K562 (cell line): Measurements from ENCODE around the gene TEX48. TPM values are rescaled to one million over a fixed set of nuclear protein-coding genes. Genes with fewer than 3 reads are reported as not detected.
A peak's percentile ranks its signal among the peaks of the same experiment; 100 is the strongest.

Source experiments
- CBX3 ChIP-seq, 2 experiments: IDR thresholded peaks; 1 replicate in 1 of 2; 2 replicates in 1 of 2; pipeline ENCODE4 v1.6.1; 2012; ENCODE audit warnings: inconsistent platforms in 2 of 2, low read length in 2 of 2, borderline replicate concordance in 1 of 2, control low read depth in 1 of 2
- CEBPG ChIP-seq, 3 experiments: fragments of 200-800 bp in 1 of 3; sonication (Bioruptor generic) in 1 of 3; sonication (generic) in 1 of 3; formaldehyde crosslinking in 1 of 3; IDR thresholded peaks in 2 of 3; conservative IDR thresholded peaks in 1 of 3; 2 replicates each; pipeline versions ENCODE4 v1.6.1 to v1.8.0; 2016 to 2022; ENCODE audit warnings: missing compliant biosample characterization in 2 of 3, missing genetic modification characterization in 2 of 3, mild to moderate bottlenecking in 1 of 3, missing genetic modification reagents in 1 of 3
- ELF2 ChIP-seq: fragments of 250-450 bp; sonication (Bioruptor Pico); IDR thresholded peaks from 2 replicates; pipeline ENCODE4 v1.5.0; 2021; ENCODE audit warnings: mild to moderate bottlenecking
- EP300 ChIP-seq: IDR thresholded peaks from 2 replicates; pipeline ENCODE4 v1.6.1; 2012; ENCODE audit warnings: low read length, improper control_type of control experiment
- EWSR1 ChIP-seq: fragments of 450-650 bp; IDR thresholded peaks from 2 replicates; pipeline ENCODE4 v1.6.1; 2018; ENCODE audit warnings: borderline replicate concordance, mild to moderate bottlenecking, low read depth, moderate library complexity; ENCODE audit not compliant: partially characterized antibody
- FOXM1 ChIP-seq, 2 experiments: fragments of 450-650 bp in 1 of 2; sonication (generic) in 1 of 2; formaldehyde crosslinking in 1 of 2; IDR thresholded peaks; 2 replicates each; pipeline versions ENCODE4 v1.6.1 to v1.9.0; 2017 to 2022; ENCODE audit warnings: low read depth in 2 of 2, mild to moderate bottlenecking in 2 of 2, missing genetic modification reagents in 1 of 2, moderate library complexity in 1 of 2
- HCFC1 ChIP-seq: IDR thresholded peaks from 2 replicates; pipeline ENCODE4 v1.6.1; 2012; ENCODE audit warnings: low read depth, low read length, improper control_type of control experiment
- HDAC1 ChIP-seq, 2 experiments: fragments of 450-650 bp; IDR thresholded peaks; 2 replicates each; pipeline ENCODE4 v1.6.1; 2016 to 2017; ENCODE audit warnings: inconsistent platforms in 1 of 2, mild to moderate bottlenecking in 1 of 2, moderate library complexity in 1 of 2
- HDAC3 ChIP-seq: fragments of 450-650 bp; IDR thresholded peaks from 2 replicates; pipeline ENCODE4 v1.6.1; 2018; ENCODE audit warnings: borderline replicate concordance, mild to moderate bottlenecking, moderate library complexity; ENCODE audit not compliant: partially characterized antibody
- MYBL2 ChIP-seq, 2 experiments: fragments of 450-650 bp in 1 of 2; sonication (generic) in 1 of 2; formaldehyde crosslinking in 1 of 2; IDR thresholded peaks; 2 replicates each; pipeline versions ENCODE4 v1.6.1 to v1.8.1; 2017 to 2022; ENCODE audit warnings: borderline replicate concordance in 1 of 2, inconsistent platforms in 1 of 2, low read depth in 1 of 2, mild to moderate bottlenecking in 1 of 2, missing genetic modification reagents in 1 of 2, moderate library complexity in 1 of 2
- NFE2 ChIP-seq: IDR thresholded peaks from 2 replicates; pipeline ENCODE4 v1.6.1; 2014; ENCODE audit warnings: antibody characterized with exemption, low read depth
- PURB ChIP-seq: sonication (generic); formaldehyde crosslinking; IDR thresholded peaks from 2 replicates; pipeline ENCODE4 v1.9.0; 2021; ENCODE audit warnings: low read depth, mild to moderate bottlenecking, missing genetic modification reagents
- RAD21 ChIP-seq, 2 experiments: fragments of 250-450 bp in 1 of 2; fragments of 450-650 bp in 1 of 2; sonication (Bioruptor Pico) in 1 of 2; formaldehyde crosslinking in 1 of 2; IDR thresholded peaks in 1 of 2; conservative IDR thresholded peaks in 1 of 2; 2 replicates each; pipeline versions ENCODE4 v1.4.0 to v1.8.0; 2020 to 2022; ENCODE audit warnings: mild to moderate bottlenecking in 2 of 2, moderate library complexity in 1 of 2
- SLC30A9 ChIP-seq: fragments of 250-450 bp; sonication (Bioruptor Pico); IDR thresholded peaks from 2 replicates; pipeline ENCODE4 v1.8.0; 2022; ENCODE audit warnings: mild to moderate bottlenecking, moderate library complexity
- YY1 ChIP-seq, 3 experiments: IDR thresholded peaks; 2 replicates each; pipeline ENCODE4 v1.6.1; 2011; ENCODE audit warnings: low read length in 2 of 3, mild to moderate bottlenecking in 2 of 3, moderate library complexity in 2 of 3, borderline replicate concordance in 1 of 3, control low read depth in 1 of 3, low read depth in 1 of 3; ENCODE audit not compliant: insufficient read depth in 3 of 3, insufficient replicate concordance in 2 of 3, control insufficient read depth in 1 of 3, insufficient read length in 1 of 3; ENCODE audit errors: extremely low read depth in 1 of 3
- ZBTB1 ChIP-seq: sonication (generic); formaldehyde crosslinking; IDR thresholded peaks from 2 replicates; pipeline ENCODE4 v1.8.1; 2023; ENCODE audit warnings: missing genetic modification reagents, low read depth, mild to moderate bottlenecking, borderline replicate concordance
- ZNF12 ChIP-seq: sonication (generic); formaldehyde crosslinking; IDR thresholded peaks from 2 replicates; pipeline ENCODE4 v1.4.0; 2020; ENCODE audit warnings: mild to moderate bottlenecking, missing genetic modification reagents
- ZNF212 ChIP-seq: fragments of 450-650 bp; formaldehyde crosslinking; IDR thresholded peaks from 2 replicates; pipeline ENCODE4 v1.4.0; 2020; ENCODE audit warnings: mild to moderate bottlenecking
- ZNF280A ChIP-seq: fragments of 450-650 bp; IDR thresholded peaks from 2 replicates; pipeline ENCODE4 v1.6.1; 2018; ENCODE audit warnings: mild to moderate bottlenecking, low read depth; ENCODE audit not compliant: partially characterized antibody
- ZNF354B ChIP-seq: fragments of 250-450 bp; sonication (Bioruptor Pico); IDR thresholded peaks from 2 replicates; pipeline ENCODE4 v1.4.0; 2020
- ZNF431 ChIP-seq: sonication (generic); formaldehyde crosslinking; IDR thresholded peaks from 2 replicates; pipeline ENCODE4 v1.8.0; 2022; ENCODE audit warnings: mild to moderate bottlenecking, missing genetic modification reagents
- ZNF444 ChIP-seq: fragments of 250-450 bp; sonication (Bioruptor Pico); IDR thresholded peaks from 2 replicates; pipeline ENCODE4 v1.4.0; 2020; ENCODE audit warnings: mild to moderate bottlenecking, moderate library complexity
- ZNF76 ChIP-seq: fragments of 250-450 bp; sonication (Bioruptor Pico); IDR thresholded peaks from 2 replicates; pipeline ENCODE4 v1.4.0; 2020; ENCODE audit warnings: mild to moderate bottlenecking, moderate library complexity, borderline replicate concordance
- polyA plus RNA-seq, 8 experiments: library from polyadenylated mRNA; depleted of rRNA in 4 of 8; stranded (reverse) in 5 of 8; unstranded in 3 of 8; fragments of >200 nt; fragmentation: Nextera tagmentation in 2 of 8; fragmentation: Illumina TruSeq in 1 of 8; extraction: Ambion mirVana in 2 of 8; extraction: Trizol in 1 of 8; gene quantifications; 2 replicates each; pipeline versions ENCODE4 v1.2.1 to v1.2.3, GENCODE V29; 2011 to 2014; ENCODE audit warnings: inconsistent platforms in 1 of 8, missing spikeins in 1 of 8
- total RNA-seq, 7 experiments: library from RNA; depleted of rRNA in 6 of 7; stranded (reverse); fragments of >200 nt in 6 of 7; fragmentation: Illumina TruSeq in 2 of 7; extraction: Trizol in 2 of 7; gene quantifications; 2 replicates each; pipeline versions ENCODE4 v1.2.1 to v1.2.3, GENCODE V29; 2011 to 2021; ENCODE audit warnings: low replicate concordance in 1 of 7

The TEX48 gene
- total and polyA plus RNA-seq, 9 of the 15 experiments (the other 6 are each of a cell fraction or from before 2014, with no cell fraction given): not detected

- TF ChIP-seq FOXM1 (IDR thresholded peaks at IDR 0.05; ENCODE audit: low read depth) (no peak), FOXM1 (CRISPR knock-in tag; IDR thresholded peaks at IDR 0.05; ENCODE audit: low read depth) (no peak), PURB (no peak), MYBL2 (IDR thresholded peaks at IDR 0.05; ENCODE audit: low read depth) (no peak), MYBL2 (CRISPR knock-in tag; IDR thresholded peaks at IDR 0.05; ENCODE audit: borderline replicate concordance) (no peak), NFE2 (no peak), ZNF431 (no peak), ZNF76 (CRISPR knock-in tag) (no peak), EWSR1 (no peak), ZNF444 (CRISPR knock-in tag) (no peak), HDAC3 (no peak), ZNF354B (no peak), ZBTB1 (CRISPR knock-in tag) (no peak), CEBPG (CRISPR knock-in tag; IDR thresholded peaks at IDR 0.05) (no peak), CEBPG (tag; conservative IDR thresholded peaks at IDR 0.05 in 1 of 2, IDR thresholded peaks at IDR 0.05 in 1 of 2) (no peak), YY1 (IDR thresholded peaks at IDR 0.05; ENCODE audit: borderline replicate concordance in 1 of 3, control insufficient read depth in 1 of 3, extremely low read depth in 1 of 3, insufficient read depth in 3 of 3, insufficient read length in 1 of 3, insufficient replicate concordance in 2 of 3, low read depth in 1 of 3, low read length in 2 of 3) (peak in 1 of 3 experiments; percentile 52), ZNF212 (no peak), SLC30A9 (CRISPR knock-in tag) (no peak), ELF2 (no peak), HDAC1 (IDR thresholded peaks at IDR 0.05) (no peak; a peak in 1 of 4 replicates), HCFC1 (no peak), ZNF280A (peak; percentile 22), CBX3 (IDR thresholded peaks at IDR 0.05; ENCODE audit: borderline replicate concordance in 1 of 2, low read length in 2 of 2) (peak in 1 of 2 experiments; percentile 97; a peak in 2 of 3 replicates), EP300 (peak; percentile 24; the same call in 1 of the 2 replicates), RAD21 (CRISPR knock-in tag; conservative IDR thresholded peaks at IDR 0.05 in 1 of 2, IDR thresholded peaks at IDR 0.05 in 1 of 2) (no peak), ZNF12 (CRISPR knock-in tag) (no peak)
Measured at GRCh38 chr9:114616684-114617520, 65.1 kb downstream of the TEX48 start (continued).
